PC-3 (cell line): ENCODE measurements around the gene TOPBP1.

ENCODE experiments used
- EZH2 ChIP-seq: fragments of 300-600 bp; sonication (generic); IDR thresholded peaks from one replicate; pipeline ENCODE4 v1.6.1; 2017; ENCODE audit warnings: antibody characterized with exemption, mild to moderate bottlenecking, low read length; ENCODE audit not compliant: unreplicated experiment
- EZH2phosphoT487 ChIP-seq: fragments of 300-600 bp; sonication (generic); IDR thresholded peaks from 2 replicates; pipeline ENCODE4 v1.6.1; 2018; ENCODE audit warnings: mild to moderate bottlenecking, antibody characterized with exemption, low read length, borderline replicate concordance
- TF ChIP-seq, protein P1 (sequence below): fragments of 300-600 bp; sonication (generic); conservative IDR thresholded peaks from 2 replicates; pipeline ENCODE4 v1.5.1; 2017; ENCODE audit warnings: antibody characterized with exemption, low read depth, mild to moderate bottlenecking, low read length

DNA sequence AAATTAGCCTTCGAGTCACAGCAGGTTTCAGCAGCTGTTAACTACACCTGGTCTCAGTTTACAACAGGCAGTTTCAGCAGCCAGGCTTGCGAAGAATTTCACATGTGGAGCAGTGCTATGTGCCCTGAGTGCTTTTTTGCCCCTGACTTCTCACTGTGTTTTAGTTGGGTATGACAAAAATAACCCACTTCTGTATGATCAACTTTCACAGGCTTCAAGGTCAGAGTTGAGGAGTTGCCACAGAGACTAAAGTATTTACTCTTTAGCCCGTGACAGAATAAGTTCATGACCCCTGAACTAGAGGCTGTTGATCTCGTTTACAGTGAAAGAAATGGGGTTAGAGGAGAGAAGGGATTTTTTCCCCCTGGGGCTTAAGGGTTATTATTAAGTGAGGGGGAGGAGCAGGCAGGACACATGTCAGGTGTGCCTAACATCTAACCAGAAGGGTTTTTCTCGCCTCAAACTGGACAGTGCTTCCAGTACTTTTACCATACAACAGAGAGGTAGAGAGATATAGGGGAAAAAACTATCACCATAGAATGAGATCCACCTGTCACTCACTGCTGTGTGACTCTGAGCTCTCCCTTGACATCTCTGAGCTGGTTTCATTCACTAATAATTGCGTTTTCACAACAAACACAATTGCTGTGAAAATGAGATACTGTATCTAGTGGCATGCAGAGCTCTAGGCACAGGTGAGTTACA is 14.0 kb upstream of the TOPBP1 start:
- TF ChIP-seq, protein P1, sequence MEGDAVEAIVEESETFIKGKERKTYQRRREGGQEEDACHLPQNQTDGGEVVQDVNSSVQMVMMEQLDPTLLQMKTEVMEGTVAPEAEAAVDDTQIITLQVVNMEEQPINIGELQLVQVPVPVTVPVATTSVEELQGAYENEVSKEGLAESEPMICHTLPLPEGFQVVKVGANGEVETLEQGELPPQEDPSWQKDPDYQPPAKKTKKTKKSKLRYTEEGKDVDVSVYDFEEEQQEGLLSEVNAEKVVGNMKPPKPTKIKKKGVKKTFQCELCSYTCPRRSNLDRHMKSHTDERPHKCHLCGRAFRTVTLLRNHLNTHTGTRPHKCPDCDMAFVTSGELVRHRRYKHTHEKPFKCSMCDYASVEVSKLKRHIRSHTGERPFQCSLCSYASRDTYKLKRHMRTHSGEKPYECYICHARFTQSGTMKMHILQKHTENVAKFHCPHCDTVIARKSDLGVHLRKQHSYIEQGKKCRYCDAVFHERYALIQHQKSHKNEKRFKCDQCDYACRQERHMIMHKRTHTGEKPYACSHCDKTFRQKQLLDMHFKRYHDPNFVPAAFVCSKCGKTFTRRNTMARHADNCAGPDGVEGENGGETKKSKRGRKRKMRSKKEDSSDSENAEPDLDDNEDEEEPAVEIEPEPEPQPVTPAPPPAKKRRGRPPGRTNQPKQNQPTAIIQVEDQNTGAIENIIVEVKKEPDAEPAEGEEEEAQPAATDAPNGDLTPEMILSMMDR: no peak
- TF ChIP-seq EZH2phosphoT487 (no peak), EZH2 (no peak)
